H1 (cell line): ENCODE results near the gene LGALS3. TPM values are rescaled to one million over a fixed set of nuclear protein-coding genes. Genes with fewer than 3 reads are reported as not detected.

Experiments used
- CTCF ChIA-PET: fragments of 300-600 bp; sonication (Branson Sonifier 250); formaldehyde crosslinking; loops from one replicate; lab custom pipeline; 2021; ENCODE audit not compliant: partially characterized antibody; lab: Charles Lee
- POLR2A ChIA-PET: fragments of 300-600 bp; sonication (Branson Sonifier 250); formaldehyde crosslinking; loops from one replicate; lab custom pipeline; 2021; ENCODE audit warnings: inconsistent platforms; ENCODE audit not compliant: partially characterized antibody; lab: Charles Lee
- DNase-seq, 2 experiments: peaks; one replicate each; pipeline versions ENCODE4 v3.0.0 to v3.0.0-alpha.2; 2010 to 2022; ENCODE audit warnings: low spot score in 2 of 2, low read depth in 1 of 2, mixed read lengths in 1 of 2
- FAIRE-seq: peaks from 2 replicates; lab custom pipeline; 2011; peaks lifted over from hg19 to GRCh38; lab: Jason Lieb, UNC
- H2AFZ ChIP-seq: 2 replicates; pipeline ENCODE4 v1.8.1; 2012; ENCODE audit warnings: low read length, inconsistent platforms
- H2AK5ac ChIP-seq: 2 replicates; pipeline ENCODE4 v1.6.1; 2013; ENCODE audit warnings: low read depth, low read length
- H2BK120ac ChIP-seq: replicated peaks from 2 replicates; pipeline ENCODE3; 2013; ENCODE audit warnings: low read depth, low read length, inconsistent platforms
- H2BK12ac ChIP-seq: 2 replicates; pipeline ENCODE4 v1.6.1; 2013; ENCODE audit warnings: low read depth, low read length
- H2BK15ac ChIP-seq: 2 replicates; pipeline ENCODE4 v1.6.1; 2013; ENCODE audit warnings: low read length
- H2BK20ac ChIP-seq: 2 replicates; pipeline ENCODE4 v1.6.1; 2013; ENCODE audit warnings: low read length
- H2BK5ac ChIP-seq: 2 replicates; pipeline ENCODE4 v1.6.1; 2013; ENCODE audit warnings: low read depth, low read length
- H3K14ac ChIP-seq: 2 replicates; pipeline ENCODE4 v1.6.1; 2013; ENCODE audit warnings: inconsistent platforms; ENCODE audit not compliant: insufficient read length
- H3K18ac ChIP-seq: 2 replicates; pipeline ENCODE4 v1.6.1; 2013; ENCODE audit warnings: low read length; ENCODE audit errors: extremely low read depth
- H3K23ac ChIP-seq: 2 replicates; pipeline ENCODE4 v1.6.1; 2013; ENCODE audit warnings: inconsistent platforms; ENCODE audit not compliant: insufficient read length
- H3K23me2 ChIP-seq: 2 replicates; pipeline ENCODE4 v1.6.1; 2013; ENCODE audit warnings: low read depth, low read length
- H3K27ac ChIP-seq: 2 replicates; pipeline ENCODE4 v1.6.1; 2011; ENCODE audit warnings: low read depth, low read length, inconsistent platforms
- H3K27me3 ChIP-seq, 4 experiments: replicated peaks in 1 of 4; 1 replicate in 1 of 4; 2 replicates in 3 of 4; pipeline versions ENCODE4 v1.6.1 to v1.8.1; 2011 to 2013; ENCODE audit warnings: low read length in 3 of 4, mild to moderate bottlenecking in 3 of 4, inconsistent platforms in 2 of 4, mixed read lengths in 2 of 4, moderate library complexity in 1 of 4; ENCODE audit not compliant: control insufficient read depth in 3 of 4, insufficient read depth in 3 of 4; ENCODE audit errors: extremely low read depth in 1 of 4
- H3K36me3 ChIP-seq, 4 experiments: 2 replicates each; pipeline versions ENCODE4 v1.6.1 to v1.8.1; 2011 to 2013; ENCODE audit warnings: mild to moderate bottlenecking in 4 of 4, low read length in 3 of 4, moderate library complexity in 2 of 4, control low read depth in 1 of 4, inconsistent platforms in 1 of 4; ENCODE audit not compliant: insufficient read depth in 4 of 4, control insufficient read depth in 2 of 4
- H3K4ac ChIP-seq: replicated peaks from 2 replicates; pipeline ENCODE3; 2013; ENCODE audit warnings: low read length, low read depth, mixed read lengths, inconsistent platforms; ENCODE audit not compliant: insufficient read length
- H3K4me1 ChIP-seq, 4 experiments: replicated peaks in 1 of 4; 1 replicate in 1 of 4; 2 replicates in 3 of 4; pipeline versions ENCODE4 v1.6.1 to v1.8.1; 2011 to 2013; ENCODE audit warnings: low read length in 3 of 4, inconsistent platforms in 2 of 4, mixed read lengths in 1 of 4; ENCODE audit not compliant: insufficient read depth in 4 of 4, control insufficient read depth in 3 of 4
- H3K4me2 ChIP-seq, 2 experiments: 2 replicates each; pipeline versions ENCODE4 v1.6.1 to v1.8.1; 2011 to 2013; ENCODE audit warnings: low read depth in 2 of 2, low read length in 2 of 2, control low read depth in 1 of 2, inconsistent platforms in 1 of 2, mild to moderate bottlenecking in 1 of 2; ENCODE audit not compliant: insufficient read depth in 1 of 2
- H3K4me3 ChIP-seq, 4 experiments: fragments of 200-600, 300-600 bp in 1 of 4; sonication (generic), shearing (Covaris generic), sonication (Bioruptor Twin) in 1 of 4; 2 replicates each; pipeline versions ENCODE4 v1.5.1 to v1.8.1; 2011 to 2016; ENCODE audit warnings: low read length in 4 of 4, low read depth in 3 of 4, control low read depth in 2 of 4, inconsistent platforms in 2 of 4, mild to moderate bottlenecking in 2 of 4, mixed read lengths in 1 of 4, moderate library complexity in 1 of 4; ENCODE audit not compliant: insufficient read depth in 2 of 4; ENCODE audit errors: extremely low read depth in 1 of 4
- H3K56ac ChIP-seq: replicated peaks from 2 replicates; pipeline ENCODE3; 2013; ENCODE audit warnings: low read depth, mild to moderate bottlenecking, mixed read lengths, low read length, inconsistent platforms; ENCODE audit not compliant: insufficient read length
- H3K79me1 ChIP-seq: 2 replicates; pipeline ENCODE4 v1.6.1; 2013; ENCODE audit warnings: low read depth, low read length, control low read depth
- H3K79me2 ChIP-seq, 2 experiments: 2 replicates each; pipeline versions ENCODE4 v1.6.1 to v1.8.1; 2012 to 2013; ENCODE audit warnings: low read length in 2 of 2, mild to moderate bottlenecking in 2 of 2, inconsistent platforms in 1 of 2; ENCODE audit not compliant: insufficient read depth in 2 of 2, control insufficient read depth in 1 of 2
- H3K9ac ChIP-seq, 4 experiments: replicated peaks in 1 of 4; 1 replicate in 1 of 4; 2 replicates in 3 of 4; pipeline versions ENCODE4 v1.6.1 to v1.8.1; 2011 to 2013; ENCODE audit warnings: low read depth in 3 of 4, low read length in 3 of 4, control low read depth in 2 of 4, mild to moderate bottlenecking in 2 of 4, moderate library complexity in 2 of 4, inconsistent platforms in 1 of 4; ENCODE audit errors: extremely low read depth in 1 of 4
- H3K9me3 ChIP-seq, 2 experiments: 2 replicates each; pipeline versions ENCODE4 v1.6.1 to v1.8.1; 2012 to 2013; ENCODE audit warnings: mild to moderate bottlenecking in 2 of 2, moderate library complexity in 2 of 2, control low read depth in 1 of 2, inconsistent platforms in 1 of 2, low read depth in 1 of 2, low read length in 1 of 2, mixed read lengths in 1 of 2; ENCODE audit not compliant: insufficient read depth in 2 of 2
- H4K20me1 ChIP-seq, 2 experiments: replicated peaks in 1 of 2; 2 replicates each; pipeline versions ENCODE3 to v1.8.1; 2011 to 2013; ENCODE audit warnings: inconsistent platforms in 2 of 2, low read length in 2 of 2, mild to moderate bottlenecking in 1 of 2; ENCODE audit not compliant: insufficient read depth in 2 of 2, control insufficient read depth in 1 of 2
- H4K5ac ChIP-seq: 2 replicates; pipeline ENCODE4 v1.6.1; 2013; ENCODE audit warnings: low read length, low read depth, mixed read lengths, inconsistent platforms; ENCODE audit not compliant: insufficient read length
- H4K8ac ChIP-seq: 2 replicates; pipeline ENCODE4 v1.8.0; 2013; ENCODE audit warnings: mild to moderate bottlenecking, moderate library complexity, low read length, inconsistent platforms; ENCODE audit not compliant: insufficient read depth; ENCODE audit errors: extremely low read depth
- H4K91ac ChIP-seq: replicated peaks from 2 replicates; pipeline ENCODE3; 2013; ENCODE audit warnings: low read length, mixed read lengths, inconsistent platforms; ENCODE audit not compliant: insufficient read length
- CHD2 ChIP-seq: IDR thresholded peaks from 2 replicates; pipeline ENCODE4 v1.6.1; 2012; ENCODE audit warnings: low read length, improper control_type of control experiment
- JUND ChIP-seq: IDR thresholded peaks from 2 replicates; pipeline ENCODE4 v1.6.1; 2011; ENCODE audit warnings: mild to moderate bottlenecking, improper control_type of control experiment, low read length
- WGBS, 2 experiments: shearing (Covaris generic) in 1 of 2; methylation state at CpG; one replicate each; pipeline versions ENCODE4 v1.1.6 to v1.1.7; 2013 to 2015; ENCODE audit warnings: low lambda C conversion rate in 2 of 2, mixed read lengths in 2 of 2, inconsistent platforms in 1 of 2, low coverage in 1 of 2, missing lambda C conversion rate in 1 of 2; ENCODE audit not compliant: insufficient replicate concordance in 2 of 2, insufficient coverage in 1 of 2, insufficient read length in 1 of 2; ENCODE audit errors: extremely low coverage in 1 of 2, missing lambda C conversion rate in 1 of 2; 5-methylcytosine and 5-hydroxymethylcytosine counted together
- polyA plus RNA-seq, 7 experiments: library from polyadenylated mRNA; depleted of rRNA in 3 of 7; stranded (reverse) in 5 of 7; unstranded in 2 of 7; fragments of >200 nt in 5 of 7; fragments of 200-250 nt in 2 of 7; gene quantifications; 1 replicate in 5 of 7; 2 replicates in 1 of 7; 4 replicates in 1 of 7; pipeline versions ENCODE4 v1.2.1 to v1.2.3, GENCODE V29; 2011 to 2013; ENCODE audit warnings: missing spikeins in 2 of 7, mixed read lengths in 2 of 7
- total RNA-seq: library from RNA; stranded (reverse); fragmentation: NEBNext Ultra II Directional; extraction: Animal tissue kit (Norgen Biotek cat#: 25700); gene quantifications from 2 replicates; pipeline ENCODE4 v1.2.1, GENCODE V29; 2021

Gene LGALS3
- total and polyA plus RNA-seq, 2 of the 8 experiments (the other 6 are each of a cell fraction or from before 2014, with no cell fraction given), result 9.7 to 14.5 TPM

- Histone ChIP-seq H2BK15ac (peak overlapping the region; percentile 36; the same call in 1 of the 2 replicates), H3K18ac (peak overlapping the region; percentile 67; the same call in 1 of the 2 replicates), H3K27ac (no peak overlapping the region), H2BK5ac (peak overlapping the region; percentile 14; the same call in 1 of the 2 replicates), H3K14ac (no peak overlapping the region), H3K79me1 (no peaks in the 10 kb centered on the region), H2AK5ac (peak overlapping the region; percentile 71; the same call in 1 of the 2 replicates), H4K20me1 (no peaks in the 10 kb centered on the region), H2BK120ac (no peak overlapping the region), H2BK20ac (peak overlapping the region; percentile 98), H2BK12ac (peak overlapping the region; percentile 69; the same call in 1 of the 2 replicates), H3K27me3 (no peaks in the 10 kb centered on the region), H3K23ac (no peak overlapping the region), H4K8ac (no peak overlapping the region), H3K9me3 (no peaks in the 10 kb centered on the region), H3K23me2 (no peaks in the 10 kb centered on the region), H3K4me2 (no peak overlapping the region; a peak in 1 of 4 replicates), H3K4me1 (peaks cover 12 to 29% (median 17%) of the 10 kb centered on the region in 4 experiments; a peak in 6 of 7 replicates), H3K36me3 (no peaks in the 10 kb centered on the region), H3K56ac (no peak overlapping the region), H4K91ac (no peak overlapping the region), H3K9ac (no peak overlapping the region), H3K79me2 (no peaks in the 10 kb centered on the region), H3K4ac (no peak overlapping the region), H2AFZ (0 out of 2 replicates have a peak overlapping the region, but pooled peaks have one; percentile 93), H3K4me3 (no peak overlapping the region), H4K5ac (no peak overlapping the region)
- FAIRE-seq (no peak), DNase-seq (no peak)
- CTCF ChIA-PET, result interaction anchor here (0.6 to 5.1 kb wide), 9 partner anchors 10 to 53 kb away, joined by 3 to 29 read pairs (median 4); partner anchors contain the start of genes LGALS3 and MAPK1IP1L
- POLR2A ChIA-PET, result interaction anchor here (1.1 to 2.6 kb wide), 11 partner anchors 10 to 340 kb away, joined by 3 to 15 read pairs (median 5); partner anchors contain the start of genes ATG14, LGALS3, SOCS4 and WDHD1
- no peak for TF ChIP-seq CHD2
- TF ChIP-seq JUND, result no peak
- WGBS, 2 experiments, result 94% methylated on average over 6 of the region's 6 CpGs; no CpG with 5 or more reads in 1 of the 2 experiments
Observed at GRCh38 chr14:55103971-55104954, 24.8 kb upstream of the LGALS3 start.
